Activated CD4-positive, alpha-beta T cell treated with anti-CD3 and anti-CD28 coated beads, Interleukin-10, Interleukin-2, amounts not matched to agents 100 ng/mL and 50 ng/mL, durations not matched to agents 16 hours and 8 hours (primary cell): Measurements from ENCODE around the gene MCTP2.

Source experiments
- DNase-seq: peaks from one replicate; pipeline ENCODE4 v3.0.0-alpha.2; 2020

The MCTP2 gene

GRCh38 chr15:94265009-94265408 lies 33.6 kb downstream of the MCTP2 start:
- no peak for DNase-seq

GRCh38 chr15:94265982-94266381 lies 34.6 kb downstream of the MCTP2 start:
- DNase-seq, result no peak

- DNase-seq, result peak; percentile 18
These were observed 35.4 kb downstream of the MCTP2 start for GRCh38 chr15:94266789-94267188.

- peak; percentile 22 for DNase-seq
These were observed 38.6 kb downstream of the MCTP2 start for GRCh38 chr15:94269954-94270353.

GRCh38 chr15:94270570-94270969 lies 39.2 kb downstream of the MCTP2 start:
- no peak for DNase-seq

GRCh38 chr15:94272251-94272898 lies 41.0 kb downstream of the MCTP2 start:
- peak; percentile 72 for DNase-seq

GRCh38 chr15:94273826-94274225 lies 42.5 kb downstream of the MCTP2 start:
- no peak for DNase-seq

- no peak for DNase-seq
These were observed 43.4 kb downstream of the MCTP2 start for GRCh38 chr15:94274745-94275144.

GRCh38 chr15:94277485-94277884 lies 46.1 kb downstream of the MCTP2 start:
- DNase-seq, result no peak

GRCh38 chr15:94279736-94280135 lies 48.4 kb downstream of the MCTP2 start:
- no peak for DNase-seq

GRCh38 chr15:94280301-94280700 lies 48.9 kb downstream of the MCTP2 start:
- no peak for DNase-seq

GRCh38 chr15:94282269-94283250 lies 51.2 kb downstream of the MCTP2 start:
- no peak for DNase-seq

- DNase-seq, result no peak
These were observed 55.2 kb downstream of the MCTP2 start for GRCh38 chr15:94286583-94286982.

- peak; percentile 80 for DNase-seq
These were observed 56.5 kb downstream of the MCTP2 start for GRCh38 chr15:94287794-94288246.

- no peak for DNase-seq
These were observed 59.4 kb downstream of the MCTP2 start for GRCh38 chr15:94290730-94291129.

- no peak for DNase-seq
These were observed 62.3 kb downstream of the MCTP2 start for GRCh38 chr15:94293411-94294402.

GRCh38 chr15:94294556-94294955 lies 63.2 kb downstream of the MCTP2 start:
- no peak for DNase-seq

- DNase-seq, result no peak
These were observed 63.9 kb downstream of the MCTP2 start for GRCh38 chr15:94295275-94295674.

GRCh38 chr15:94296717-94297116 lies 65.4 kb downstream of the MCTP2 start:
- no peak for DNase-seq

- peak; percentile 34 for DNase-seq
These were observed 66.2 kb downstream of the MCTP2 start for GRCh38 chr15:94297558-94297957.

- DNase-seq, result no peak
These were observed 67.0 kb downstream of the MCTP2 start for GRCh38 chr15:94298364-94298763.

GRCh38 chr15:94300612-94301011 lies 69.3 kb downstream of the MCTP2 start:
- no peak for DNase-seq

GRCh38 chr15:94305133-94305532 lies 73.8 kb downstream of the MCTP2 start:
- DNase-seq, result peak; percentile 87
